DLD1 (cell line): ENCODE data around the gene PHETA1.

Experiments
- in situ Hi-C: cut with HindIII; loops from 2 replicates; pipeline ENCODE4 v1.10.0; 2017; ENCODE audit warnings: low sequenced_read_pairs

PHETA1 gene

DNA sequence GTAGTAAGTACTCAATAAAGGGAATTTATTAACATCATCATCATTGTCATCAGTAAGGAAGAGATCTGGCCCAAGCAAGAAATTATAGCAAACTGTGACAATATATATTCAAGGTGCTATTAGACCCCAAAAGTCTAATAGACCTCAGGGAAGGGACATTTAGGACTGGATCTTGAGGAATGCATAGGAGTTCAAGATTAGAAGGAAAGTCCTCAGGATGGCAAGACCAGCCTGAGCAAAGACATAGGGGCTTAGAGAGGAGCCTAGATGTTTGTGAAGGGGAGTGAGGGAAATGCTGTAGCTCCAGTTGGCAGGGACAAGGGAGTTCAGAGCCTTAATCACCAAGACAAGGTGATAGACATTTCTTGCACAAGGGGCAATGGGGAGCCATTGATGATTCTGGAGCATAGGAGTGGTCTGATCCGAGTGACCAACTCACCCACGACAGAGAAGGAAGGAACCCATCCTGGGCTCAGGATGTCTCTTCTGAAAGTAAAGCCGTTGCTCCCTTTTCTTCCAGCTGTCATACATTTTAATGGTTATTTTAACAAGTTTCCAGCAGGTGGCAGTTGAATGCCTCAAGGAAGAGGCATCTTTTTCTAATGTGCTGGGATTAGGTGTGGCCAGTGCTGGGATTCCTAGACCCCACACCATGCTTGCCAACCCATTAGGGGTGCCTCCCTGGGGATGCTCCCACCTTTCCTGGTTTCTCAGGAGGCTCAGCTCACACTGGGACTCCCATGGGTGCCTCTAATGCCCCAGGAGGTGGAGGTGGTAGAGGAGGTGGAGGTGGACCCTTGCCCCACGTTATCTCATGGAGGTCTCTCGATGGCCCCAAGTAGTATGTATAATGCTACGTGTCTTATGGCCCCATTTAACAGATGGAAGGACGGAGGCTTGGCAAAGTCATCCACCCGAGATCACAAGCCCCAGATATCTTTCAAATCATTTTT, 37.8 kb downstream of the PHETA1 start:
- in situ Hi-C loops = no loop called here

GRCh38 chr12:111328138-111328537, 40.8 kb downstream of the PHETA1 start:
- in situ Hi-C loops = no loop called here

DNA sequence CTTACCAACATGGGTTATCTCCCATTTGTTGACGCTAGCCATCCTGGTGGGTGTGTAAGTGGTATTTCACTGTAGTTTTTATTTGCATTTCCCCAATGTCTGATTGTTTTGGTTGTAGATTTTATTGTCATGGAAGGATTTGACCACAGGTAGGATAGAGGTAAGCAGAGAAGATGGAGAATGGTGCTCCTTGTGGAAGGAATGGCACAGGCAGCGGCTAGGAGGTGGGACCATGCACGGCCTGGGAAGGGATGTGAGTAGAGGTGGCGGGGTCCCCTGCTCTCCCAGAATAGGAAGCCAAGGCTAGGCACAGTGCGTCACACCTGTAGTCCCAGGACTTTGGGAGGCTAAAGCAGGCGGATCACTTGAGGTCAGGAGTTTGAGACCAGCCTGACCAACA, 41.4 kb downstream of the PHETA1 start:
- in situ Hi-C loops = no loop called here

GRCh38 chr12:111322336-111323250, 46.3 kb downstream of the PHETA1 start:
- in situ Hi-C loops = no loop called here

- in situ Hi-C loops = no loop called here
Observed at GRCh38 chr12:111321317-111321716, 47.6 kb downstream of the PHETA1 start.

GRCh38 chr12:111320258-111321050, 48.4 kb downstream of the PHETA1 start:
- in situ Hi-C loops = no loop called here

- in situ Hi-C loops = no loop called here
Observed at GRCh38 chr12:111319600-111320257, 49.2 kb downstream of the PHETA1 start.

DNA sequence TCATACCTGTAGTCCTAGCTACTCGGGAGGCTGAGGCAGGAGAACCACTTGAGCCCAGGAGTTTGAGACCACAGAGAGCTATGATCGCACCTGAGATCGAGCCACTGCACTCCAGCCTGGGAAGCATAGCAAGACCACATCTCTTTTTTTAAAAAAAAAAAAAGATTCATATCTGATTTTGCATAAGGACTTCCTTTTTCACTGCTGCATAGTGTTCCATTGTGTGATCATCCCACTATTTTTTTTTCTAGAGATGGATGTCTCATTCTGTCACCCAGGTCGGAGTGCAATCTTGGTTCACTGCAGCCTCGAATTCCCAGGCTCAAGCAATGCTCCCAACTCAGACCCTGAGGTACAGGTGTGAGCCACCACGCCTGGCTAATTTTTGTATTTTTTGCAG, 50.4 kb downstream of the PHETA1 start:
- in situ Hi-C loops = no loop called here

- in situ Hi-C loops = no loop called here
Observed at GRCh38 chr12:111316671-111317070, 52.2 kb downstream of the PHETA1 start.

DNA sequence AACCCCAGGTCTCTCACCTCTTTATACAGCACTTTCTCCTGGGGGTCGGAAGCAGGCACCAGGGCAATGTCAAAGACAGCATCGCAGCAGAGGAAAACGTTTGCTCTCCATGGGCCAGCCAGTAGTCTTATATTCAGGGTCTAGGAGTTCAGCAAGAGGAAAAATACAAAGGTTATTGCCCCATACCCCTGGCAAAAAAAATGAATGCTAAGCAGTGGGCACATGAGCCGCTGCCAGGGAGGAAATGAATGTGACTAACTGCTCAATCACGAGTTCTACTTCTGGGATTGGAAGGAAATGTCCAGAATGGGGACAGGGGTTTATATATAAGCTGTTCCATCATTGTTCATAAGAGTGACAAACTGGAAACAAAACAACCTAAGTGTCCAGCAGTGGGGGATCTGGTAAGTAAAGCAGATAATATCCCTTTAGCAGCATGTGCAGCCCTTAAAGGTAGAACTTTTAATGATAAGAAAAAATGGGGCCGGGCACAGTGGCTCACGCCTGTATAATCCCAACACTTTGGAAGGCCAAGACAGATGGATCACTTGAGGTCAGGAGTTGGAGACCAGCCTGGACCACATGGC, 53.8 kb downstream of the PHETA1 start:
- in situ Hi-C loops = no loop called here

DNA sequence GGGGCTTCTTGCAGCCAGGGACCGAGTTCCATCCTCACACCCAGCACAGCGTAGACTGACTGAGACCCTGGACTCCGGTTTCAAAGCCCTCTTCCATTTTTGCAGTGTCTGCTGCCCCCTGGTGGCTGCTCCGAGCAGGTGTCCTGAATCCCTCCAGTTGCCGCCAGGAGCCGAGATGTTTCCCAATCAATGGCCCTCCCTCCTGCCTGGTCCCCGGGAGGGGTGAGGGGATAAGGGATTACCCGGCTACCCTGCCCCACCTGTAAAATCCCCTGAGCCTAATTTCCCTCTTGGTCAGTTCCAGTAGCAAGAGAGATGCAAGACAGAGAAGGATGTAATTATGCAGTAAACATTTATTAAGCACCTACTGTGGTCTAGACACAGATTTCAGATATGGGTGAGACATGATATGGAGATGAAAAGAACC, 55.0 kb downstream of the PHETA1 start:
- in situ Hi-C loops = no loop called here

DNA sequence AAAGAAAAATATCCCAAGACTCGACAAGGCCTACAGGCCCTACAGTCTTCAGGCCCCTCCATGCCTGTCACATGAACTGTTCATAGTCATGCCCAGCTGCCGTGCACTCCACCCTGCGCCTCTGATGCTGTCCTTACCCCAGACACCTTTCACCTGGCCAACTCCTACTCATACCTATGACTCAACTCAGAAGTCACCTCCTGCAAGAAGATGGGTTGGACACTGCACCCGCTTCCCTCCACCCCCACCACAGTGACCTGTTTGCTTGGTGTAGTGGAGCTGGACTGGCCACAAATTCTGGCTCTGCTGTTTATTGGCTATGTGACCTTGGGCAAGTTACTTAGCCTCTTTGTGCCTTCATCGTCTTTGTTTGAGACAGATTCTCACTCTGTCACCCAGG, 56.2 kb downstream of the PHETA1 start:
- in situ Hi-C loops = no loop called here

GRCh38 chr12:111312016-111312415, 56.9 kb downstream of the PHETA1 start:
- in situ Hi-C loops = no loop called here

- in situ Hi-C loops = no loop called here
Observed at GRCh38 chr12:111311011-111311410, 57.9 kb downstream of the PHETA1 start.
